ENCODE measurements around the gene ACTR5.

The ACTR5 gene

DNA sequence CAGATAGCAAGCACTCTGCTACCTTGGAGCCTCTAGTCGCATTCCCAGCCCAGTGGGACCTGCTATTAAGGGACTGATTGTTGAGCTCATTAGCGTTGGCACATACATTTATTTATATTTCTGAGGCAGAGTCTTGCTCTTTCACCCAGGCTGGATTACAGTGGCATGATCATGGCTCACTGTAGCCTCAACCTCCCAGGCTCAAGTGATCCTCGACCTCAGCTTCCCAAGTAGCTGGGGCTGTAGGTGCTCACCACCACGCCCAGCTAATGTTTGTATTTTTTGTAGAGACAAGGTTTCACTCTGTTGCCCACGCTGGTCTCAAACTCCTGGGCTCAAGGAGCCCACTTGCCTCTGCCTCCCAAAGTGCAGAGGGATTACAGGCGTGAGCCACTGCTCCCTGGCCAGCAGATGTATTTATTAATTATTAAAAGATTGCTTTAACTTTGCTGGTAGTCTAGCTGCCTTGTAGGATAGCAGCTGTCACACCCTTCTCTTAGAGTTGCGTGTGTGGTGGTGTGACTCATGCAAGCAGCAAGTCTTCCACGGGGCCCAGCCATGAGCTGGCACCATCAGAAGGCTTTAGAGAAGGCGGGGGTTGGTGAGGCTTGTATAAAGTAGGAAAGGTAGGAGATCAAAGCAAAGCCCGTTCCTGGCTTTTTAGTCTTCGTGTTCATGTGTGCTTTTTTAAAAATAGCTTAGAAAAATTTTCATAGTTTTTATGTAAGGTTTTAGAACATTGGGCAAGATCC lies 16.5 kb downstream of the ACTR5 start:
- TF ChIP-seq, protein P1, sequence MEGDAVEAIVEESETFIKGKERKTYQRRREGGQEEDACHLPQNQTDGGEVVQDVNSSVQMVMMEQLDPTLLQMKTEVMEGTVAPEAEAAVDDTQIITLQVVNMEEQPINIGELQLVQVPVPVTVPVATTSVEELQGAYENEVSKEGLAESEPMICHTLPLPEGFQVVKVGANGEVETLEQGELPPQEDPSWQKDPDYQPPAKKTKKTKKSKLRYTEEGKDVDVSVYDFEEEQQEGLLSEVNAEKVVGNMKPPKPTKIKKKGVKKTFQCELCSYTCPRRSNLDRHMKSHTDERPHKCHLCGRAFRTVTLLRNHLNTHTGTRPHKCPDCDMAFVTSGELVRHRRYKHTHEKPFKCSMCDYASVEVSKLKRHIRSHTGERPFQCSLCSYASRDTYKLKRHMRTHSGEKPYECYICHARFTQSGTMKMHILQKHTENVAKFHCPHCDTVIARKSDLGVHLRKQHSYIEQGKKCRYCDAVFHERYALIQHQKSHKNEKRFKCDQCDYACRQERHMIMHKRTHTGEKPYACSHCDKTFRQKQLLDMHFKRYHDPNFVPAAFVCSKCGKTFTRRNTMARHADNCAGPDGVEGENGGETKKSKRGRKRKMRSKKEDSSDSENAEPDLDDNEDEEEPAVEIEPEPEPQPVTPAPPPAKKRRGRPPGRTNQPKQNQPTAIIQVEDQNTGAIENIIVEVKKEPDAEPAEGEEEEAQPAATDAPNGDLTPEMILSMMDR (IDR thresholded peaks at IDR 0.05; ENCODE audit: insufficient read depth, low read depth, low read length, missing control alignments), result no peak
- peak; percentile 96 for DNase-seq (ENCODE audit: low read depth)
- no peak overlapping the region for H3K4me3 ChIP-seq (ENCODE audit: low read length)

DNA sequence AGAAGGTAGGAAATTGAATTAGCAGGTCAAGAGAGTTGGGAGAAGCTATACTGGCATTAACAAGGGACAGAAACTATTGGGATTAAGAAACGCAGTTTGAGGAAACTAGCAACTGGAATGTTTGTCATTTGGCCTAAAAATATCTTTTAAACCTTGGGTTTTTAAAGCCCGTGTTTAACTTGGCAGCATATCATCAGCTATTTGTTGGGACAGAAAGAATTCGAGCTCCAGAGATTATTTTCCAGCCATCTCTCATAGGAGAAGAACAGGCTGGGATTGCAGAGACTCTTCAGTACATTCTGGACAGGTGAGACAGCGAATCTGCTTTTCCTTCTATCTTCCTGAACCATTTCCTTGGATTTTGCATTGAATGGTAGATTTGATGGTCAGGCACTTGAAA lies 17.8 kb downstream of the ACTR5 start:
- TF ChIP-seq, protein P1 (IDR thresholded peaks at IDR 0.05; ENCODE audit: insufficient read depth, low read depth, low read length, missing control alignments), result no peak

GRCh38 chr20:38769376-38770295 lies 21.4 kb downstream of the ACTR5 start:
- H3K4me3 ChIP-seq (ENCODE audit: low read length), result no peak overlapping the region
- no peak for DNase-seq (ENCODE audit: low read depth)
- TF ChIP-seq, protein P1 (IDR thresholded peaks at IDR 0.05; ENCODE audit: insufficient read depth, low read depth, low read length, missing control alignments), result no peak

More for the DNA sequence above, 17.8 kb downstream of the ACTR5 start:
- no peak for DNase-seq (ENCODE audit: low read depth)
- H3K4me3 ChIP-seq (ENCODE audit: low read length), result no peak overlapping the region

GRCh38 chr20:38770546-38770945 lies 22.3 kb downstream of the ACTR5 start:
- TF ChIP-seq, protein P1 (IDR thresholded peaks at IDR 0.05; ENCODE audit: insufficient read depth, low read depth, low read length, missing control alignments), result no peak
- H3K4me3 ChIP-seq (ENCODE audit: low read length), result no peak overlapping the region
- no peak for DNase-seq (ENCODE audit: low read depth)

- TF ChIP-seq, protein P1 (IDR thresholded peaks at IDR 0.05; ENCODE audit: insufficient read depth, low read depth, low read length, missing control alignments), result no peak
- H3K4me3 ChIP-seq (ENCODE audit: low read length), result no peak overlapping the region
- DNase-seq (ENCODE audit: low read depth), result no peak
Observed at GRCh38 chr20:38770970-38771369, 22.7 kb downstream of the ACTR5 start.

GRCh38 chr20:38771621-38772020 lies 23.4 kb downstream of the ACTR5 start:
- TF ChIP-seq, protein P1 (IDR thresholded peaks at IDR 0.05; ENCODE audit: insufficient read depth, low read depth, low read length, missing control alignments), result no peak
- DNase-seq (ENCODE audit: low read depth), result no peak
- no peak overlapping the region for H3K4me3 ChIP-seq (ENCODE audit: low read length)

All from epithelial cell of esophagus (primary cell).